Endothelial cell of umbilical vein (primary cell): ENCODE data around the gene MINDY4. TPM values are rescaled to one million over a fixed set of nuclear protein-coding genes. Genes with fewer than 3 reads are reported as not detected.

Source experiments
- BruUV-seq: library from RNA; stranded (reverse); fragments of 400-500 nt; replicated peaks from 2 replicates; lab custom pipeline; 2021; lab: Mats Ljungman, UMichigan
- CTCF ChIA-PET: fragments of 300-600, 350-600 bp; sonication (Branson Sonifier 250); formaldehyde crosslinking; loops from one replicate; lab custom pipeline; 2021; ENCODE audit warnings: antibody characterized with exemption, inconsistent platforms; lab: Charles Lee
- POLR2A ChIA-PET: fragments of 300-600, 350-600 bp; sonication (Branson Sonifier 250); formaldehyde crosslinking; loops from one replicate; lab custom pipeline; 2021; ENCODE audit warnings: antibody characterized with exemption, inconsistent platforms; lab: Charles Lee
- DNase-seq: peaks from one replicate; pipeline ENCODE4 v3.0.0-alpha.2; 2011; ENCODE audit warnings: low read depth, low spot score
- FAIRE-seq: peaks from 2 replicates; lab custom pipeline; 2011; peaks lifted over from hg19 to GRCh38; lab: Jason Lieb, UNC
- H2AFZ ChIP-seq: 2 replicates; pipeline ENCODE4 v1.6.0; 2012; ENCODE audit warnings: low read depth, low read length, control low read depth, inconsistent platforms
- H3K27ac ChIP-seq: 2 replicates; pipeline ENCODE4 v1.5.1; 2011; ENCODE audit warnings: low read depth, mild to moderate bottlenecking, control low read depth, low read length, moderate library complexity; ENCODE audit not compliant: insufficient read depth
- H3K27me3 ChIP-seq, 2 experiments: 2 replicates each; pipeline versions ENCODE4 v1.6.0 to v1.6.1; 2011; ENCODE audit warnings: low read length in 2 of 2, mixed read lengths in 1 of 2; ENCODE audit not compliant: control insufficient read depth in 2 of 2, insufficient read depth in 2 of 2
- H3K36me3 ChIP-seq, 2 experiments: 2 replicates in 1 of 2; 3 replicates in 1 of 2; pipeline ENCODE4 v1.5.1; 2011; ENCODE audit warnings: low read length in 2 of 2, mild to moderate bottlenecking in 1 of 2, moderate library complexity in 1 of 2; ENCODE audit not compliant: control insufficient read depth in 2 of 2, insufficient read depth in 2 of 2; ENCODE audit errors: extremely low read depth in 1 of 2
- H3K4me1 ChIP-seq: 3 replicates; pipeline ENCODE4 v1.5.1; 2011; ENCODE audit warnings: mild to moderate bottlenecking, low read length; ENCODE audit not compliant: control insufficient read depth, insufficient read depth; ENCODE audit errors: extremely low read depth
- H3K4me2 ChIP-seq: 2 replicates; pipeline ENCODE4 v1.6.1; 2011; ENCODE audit warnings: low read length, control low read depth, mixed read lengths; ENCODE audit not compliant: insufficient read depth
- H3K4me3 ChIP-seq, 3 experiments: fragments of 200-600 bp in 1 of 3; sonication (generic), shearing (Covaris generic) in 1 of 3; replicated peaks in 1 of 3; 2 replicates each; pipeline ENCODE4 v1.5.1; 2011 to 2016; ENCODE audit warnings: control low read depth in 3 of 3, low read length in 3 of 3, mild to moderate bottlenecking in 2 of 3, inconsistent platforms in 1 of 3, low read depth in 1 of 3, moderate library complexity in 1 of 3; ENCODE audit not compliant: insufficient read depth in 1 of 3
- H3K79me2 ChIP-seq: 2 replicates; pipeline ENCODE4 v1.6.0; 2012; ENCODE audit warnings: low read length, inconsistent platforms; ENCODE audit not compliant: control insufficient read depth, insufficient read depth
- H3K9ac ChIP-seq: replicated peaks from 2 replicates; pipeline ENCODE3; 2011; ENCODE audit warnings: low read length, control low read depth; ENCODE audit not compliant: insufficient read depth; ENCODE audit errors: extremely low read depth
- H3K9me1 ChIP-seq: replicated peaks from 3 replicates; pipeline ENCODE4 v1.6.0; 2011; ENCODE audit warnings: mild to moderate bottlenecking, low read length; ENCODE audit not compliant: control insufficient read depth, insufficient read depth; ENCODE audit errors: extremely low read depth
- H3K9me3 ChIP-seq: replicated peaks from 2 replicates; pipeline ENCODE4 v1.5.1; 2012; ENCODE audit warnings: low read length, inconsistent platforms; ENCODE audit not compliant: control insufficient read depth, insufficient read depth
- H4K20me1 ChIP-seq: replicated peaks from 2 replicates; pipeline ENCODE3; 2011; ENCODE audit warnings: mild to moderate bottlenecking, low read length; ENCODE audit not compliant: control insufficient read depth, insufficient read depth; ENCODE audit errors: extremely low read depth
- EZH2 ChIP-seq: IDR thresholded peaks from 2 replicates; pipeline ENCODE4 v1.6.1; 2012; ENCODE audit warnings: borderline replicate concordance, low read depth, mild to moderate bottlenecking, moderate library complexity, low read length, inconsistent platforms; ENCODE audit not compliant: severe bottlenecking
- FOS ChIP-seq: IDR thresholded peaks from 2 replicates; pipeline ENCODE4 v1.6.1; 2011; ENCODE audit warnings: mild to moderate bottlenecking, low read length, moderate library complexity, borderline replicate concordance; ENCODE audit not compliant: insufficient read depth
- GATA2 ChIP-seq: IDR thresholded peaks from 2 replicates; pipeline ENCODE4 v1.7.0; 2011; ENCODE audit warnings: low read depth, mild to moderate bottlenecking, moderate library complexity, mixed read lengths, low read length; ENCODE audit not compliant: insufficient read length, insufficient read depth
- JUN ChIP-seq: IDR thresholded peaks from 2 replicates; pipeline ENCODE4 v1.6.1; 2011; ENCODE audit warnings: borderline replicate concordance, low read depth; ENCODE audit not compliant: insufficient read length, insufficient read depth
- MYC ChIP-seq: IDR thresholded peaks from one replicate; pipeline ENCODE4 v1.6.1; 2011; ENCODE audit warnings: mild to moderate bottlenecking, low read depth, low read length
- POLR2A ChIP-seq: IDR thresholded peaks from 2 replicates; pipeline ENCODE4 v1.6.1; 2012; ENCODE audit warnings: low read depth, mild to moderate bottlenecking, control low read depth, low read length
- POLR2AphosphoS5 ChIP-seq: IDR thresholded peaks from 2 replicates; pipeline ENCODE4 v1.6.1; 2012; ENCODE audit warnings: low read depth, mild to moderate bottlenecking, control low read depth, low read length, moderate library complexity; ENCODE audit not compliant: insufficient read depth
- dilution Hi-C: fragments of 300-500 bp; cut with MboI; formaldehyde crosslinking; loops from one replicate; pipeline ENCODE4 v1.15.0; 2019; ENCODE audit warnings: low sequenced_read_pairs; ENCODE audit not compliant: extremely low pct_ligation_motif_present
- intact Hi-C: fragments of 100-400 bp; cut with micrococcal nuclease; formaldehyde crosslinking; loops from one replicate; pipeline ENCODE4 v1.10.0; 2022
- polyA plus RNA-seq, 4 experiments: library from polyadenylated mRNA; depleted of rRNA in 3 of 4; stranded (reverse) in 3 of 4; unstranded in 1 of 4; fragments of >200 nt; gene quantifications; 2 replicates each; pipeline versions ENCODE4 v1.2.1 to v1.2.3, GENCODE V29; 2011 to 2012; ENCODE audit warnings: missing spikeins in 1 of 4
- total RNA-seq: library from RNA; stranded (reverse); gene quantifications from 2 replicates; pipeline ENCODE4 v1.2.3, GENCODE V29; 2021
- TF ChIP-seq, protein P1 (sequence below), 2 donors: IDR thresholded peaks; 1 replicate in 1 of 2; 2 replicates in 1 of 2; pipeline ENCODE4 v1.5.1; 2011; ENCODE audit warnings: low read length in 2 of 2, mild to moderate bottlenecking in 2 of 2, moderate library complexity in 2 of 2, control low read depth in 1 of 2, inconsistent platforms in 1 of 2, low read depth in 1 of 2; ENCODE audit not compliant: insufficient read depth in 1 of 2; ENCODE audit errors: extremely low read depth in 1 of 2
- TF ChIP-seq, protein P2 (sequence below): IDR thresholded peaks from 2 replicates; pipeline ENCODE4 v1.6.1; 2011; ENCODE audit not compliant: insufficient read depth, insufficient read length

MINDY4 gene
- total and polyA plus RNA-seq, 2 donors (not counting 3 experiments of a cell fraction or from before 2014, with no cell fraction given): 2.2 to 4.7 TPM

GRCh38 chr7:30941582-30942323, 170.5 kb downstream of the MINDY4 start:
- Histone ChIP-seq H3K4me2 (no peak overlapping the region), H3K9ac (no peak overlapping the region), H4K20me1 (no peaks in the 10 kb centered on the region), H3K27me3 (peaks cover 14 to 64% of the 10 kb centered on the region in 2 experiments), H3K9me3 (no peaks in the 10 kb centered on the region), H3K36me3 (no peaks in the 10 kb centered on the region), H2AFZ (no peak overlapping the region), H3K9me1 (no peaks in the 10 kb centered on the region), H3K4me3 (no peak overlapping the region), H3K79me2 (no peaks in the 10 kb centered on the region), H3K27ac (no peak overlapping the region), H3K4me1 (no peaks in the 10 kb centered on the region)
- ChIA-PET POLR2A (no interaction called here), CTCF (interaction anchor here (1.1 to 1.3 kb wide), 3 partner anchors 37 to 181 kb away, joined by 3 to 8 read pairs (median 4); no protein-coding TSS in a partner anchor)
- dilution Hi-C loops (no loop called here), intact Hi-C loops (no loop called here)
- TF ChIP-seq, protein P1, sequence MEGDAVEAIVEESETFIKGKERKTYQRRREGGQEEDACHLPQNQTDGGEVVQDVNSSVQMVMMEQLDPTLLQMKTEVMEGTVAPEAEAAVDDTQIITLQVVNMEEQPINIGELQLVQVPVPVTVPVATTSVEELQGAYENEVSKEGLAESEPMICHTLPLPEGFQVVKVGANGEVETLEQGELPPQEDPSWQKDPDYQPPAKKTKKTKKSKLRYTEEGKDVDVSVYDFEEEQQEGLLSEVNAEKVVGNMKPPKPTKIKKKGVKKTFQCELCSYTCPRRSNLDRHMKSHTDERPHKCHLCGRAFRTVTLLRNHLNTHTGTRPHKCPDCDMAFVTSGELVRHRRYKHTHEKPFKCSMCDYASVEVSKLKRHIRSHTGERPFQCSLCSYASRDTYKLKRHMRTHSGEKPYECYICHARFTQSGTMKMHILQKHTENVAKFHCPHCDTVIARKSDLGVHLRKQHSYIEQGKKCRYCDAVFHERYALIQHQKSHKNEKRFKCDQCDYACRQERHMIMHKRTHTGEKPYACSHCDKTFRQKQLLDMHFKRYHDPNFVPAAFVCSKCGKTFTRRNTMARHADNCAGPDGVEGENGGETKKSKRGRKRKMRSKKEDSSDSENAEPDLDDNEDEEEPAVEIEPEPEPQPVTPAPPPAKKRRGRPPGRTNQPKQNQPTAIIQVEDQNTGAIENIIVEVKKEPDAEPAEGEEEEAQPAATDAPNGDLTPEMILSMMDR (IDR thresholded peaks at IDR 0.05; ENCODE audit: extremely low read depth in 1 of 2, insufficient read depth in 1 of 2, low read depth in 1 of 2, low read length in 2 of 2): no peak
- TF ChIP-seq EZH2 (no peak), JUN (no peak), MYC (no peak), POLR2A (no peak), POLR2AphosphoS5 (no peak), GATA2 (no peak), FOS (no peak)
- TF ChIP-seq, protein P2, sequence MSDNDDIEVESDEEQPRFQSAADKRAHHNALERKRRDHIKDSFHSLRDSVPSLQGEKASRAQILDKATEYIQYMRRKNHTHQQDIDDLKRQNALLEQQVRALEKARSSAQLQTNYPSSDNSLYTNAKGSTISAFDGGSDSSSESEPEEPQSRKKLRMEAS: no peak
- BruUV-seq: no TSS peak
- FAIRE-seq (no peak), DNase-seq (no peak)

Other genes with a start within 250 kb of the MINDY4 start
- 194 and 206 TPM in 2 replicates for gene GARS1, start 176.5 kb upstream of the MINDY4 start, total RNA-seq
- gene GARS1, start 176.5 kb upstream of the MINDY4 start, polyA plus RNA-seq: 295 and 300 TPM in 2 replicates
- gene CRHR2, start 89.0 kb upstream of the MINDY4 start, total RNA-seq: not detected in 2 replicates
- gene CRHR2, start 89.0 kb upstream of the MINDY4 start, polyA plus RNA-seq: not detected in 2 replicates
- not detected in 2 replicates for gene INMT, start 19.3 kb upstream of the MINDY4 start, total RNA-seq
- not detected in 2 replicates for gene INMT, start 19.3 kb upstream of the MINDY4 start, polyA plus RNA-seq
- gene AQP1, start 140.4 kb downstream of the MINDY4 start, total RNA-seq: 11.6 and 15.9 TPM in 2 replicates
- 10.5 and 11.7 TPM in 2 replicates for gene AQP1, start 140.4 kb downstream of the MINDY4 start, polyA plus RNA-seq
- not detected in 2 replicates for gene GHRHR, start 192.5 kb downstream of the MINDY4 start, total RNA-seq
- gene GHRHR, start 192.5 kb downstream of the MINDY4 start, polyA plus RNA-seq: not detected in 2 replicates